ENCODE results near the gene OFD1. TPM values are rescaled to one million over a fixed set of nuclear protein-coding genes. Genes with fewer than 3 reads are reported as not detected.
"Not testable (repeated sequence)": the region's sequence is repeated elsewhere in the genome, so short reads cannot be mapped to it uniquely, and the experiment has no call there.

Gene OFD1
- total RNA-seq, 1 donor from 2014 or later, result 7.1 TPM

DNA sequence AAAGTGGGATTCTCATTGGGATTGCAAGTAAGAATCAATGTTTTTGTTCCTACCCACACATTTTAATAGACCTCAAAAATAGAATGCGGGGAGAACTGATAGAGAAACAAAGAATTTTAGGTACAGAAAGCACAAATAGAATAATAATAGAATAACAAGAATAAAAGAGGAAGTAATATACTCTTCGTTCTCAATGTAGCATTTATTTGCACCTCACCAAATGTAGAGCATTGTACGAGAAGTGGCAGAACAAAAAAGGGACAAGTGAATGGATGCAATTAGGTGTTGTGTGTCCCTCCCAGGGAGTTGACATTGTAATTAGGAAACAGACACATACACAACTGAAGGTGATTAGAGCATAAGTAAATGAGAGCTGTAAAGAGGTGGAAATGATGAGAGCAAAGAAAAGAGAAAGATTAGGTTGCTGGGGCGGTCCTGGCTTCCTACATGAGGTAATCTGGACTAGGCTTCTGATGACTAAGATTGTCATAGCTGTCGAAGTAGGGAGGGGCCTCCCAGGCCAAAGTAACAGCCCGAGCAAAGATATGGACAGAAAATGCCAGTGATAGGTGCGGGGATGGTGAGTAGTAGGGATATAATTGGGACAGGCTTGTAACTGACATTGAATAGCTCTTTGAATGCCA is 35.2 kb upstream of the OFD1 start:
- DNase-seq (ENCODE audit: missing footprints), result no peak
- ATAC-seq, result no peak
- intact Hi-C loops (cut with DNase I), result no loop called here

DNA sequence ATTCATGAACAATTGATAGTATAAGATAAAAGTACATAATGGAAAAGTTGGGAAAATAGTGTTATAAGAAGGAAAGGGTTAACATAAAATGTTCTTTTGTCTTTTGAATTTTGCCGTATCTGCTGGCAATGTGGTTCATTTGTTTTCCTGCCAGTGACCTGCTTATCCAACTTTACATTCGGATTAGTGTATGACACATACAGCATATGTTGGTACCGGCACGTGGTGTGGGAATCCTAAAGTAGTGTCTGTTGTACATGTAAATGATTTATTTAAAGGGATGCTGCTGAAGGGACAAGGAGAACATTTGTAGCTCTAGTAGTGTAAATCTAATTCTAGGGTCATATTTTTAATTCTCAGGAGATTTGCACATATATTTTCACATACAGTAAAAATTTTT is 34.2 kb upstream of the OFD1 start:
- DNase-seq (ENCODE audit: missing footprints) (no peak), ATAC-seq (no peak)
- intact Hi-C loops (cut with DNase I), result no loop called here

DNA sequence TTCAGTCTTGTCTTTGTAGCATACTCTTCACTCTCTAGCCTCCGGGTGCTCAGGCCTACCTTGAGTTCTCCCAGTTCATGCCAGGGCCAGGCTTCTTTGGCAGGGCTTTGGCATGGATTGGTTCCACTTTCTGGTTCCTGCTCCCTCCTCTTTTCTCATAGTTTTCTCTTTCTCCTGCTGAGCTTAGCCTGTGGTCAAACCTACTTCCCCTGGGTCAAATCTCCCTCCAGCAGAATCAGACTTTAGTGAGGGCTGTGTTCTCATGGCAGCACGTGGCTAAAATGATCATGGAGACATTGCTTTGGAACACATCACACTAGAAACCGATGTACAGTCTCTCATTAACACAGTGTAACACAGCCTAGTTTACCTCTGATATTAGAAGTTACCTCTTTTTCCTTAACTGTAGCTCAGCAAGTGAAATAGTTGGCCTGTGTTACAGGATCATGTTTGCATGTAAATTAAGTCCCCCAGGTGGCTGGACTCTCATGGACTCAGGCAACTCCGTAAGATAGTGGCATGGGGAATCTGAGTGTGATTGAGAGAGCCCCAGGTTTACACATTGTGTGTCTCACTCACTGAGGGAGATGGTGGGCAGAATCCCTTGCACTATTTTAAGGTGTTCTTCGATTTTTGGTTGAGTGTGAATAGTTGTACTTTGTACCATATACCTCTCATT is 32.3 kb upstream of the OFD1 start:
- ATAC-seq, result no peak
- intact Hi-C loops (cut with DNase I), result no loop called here
- DNase-seq (ENCODE audit: missing footprints), result no peak

DNA sequence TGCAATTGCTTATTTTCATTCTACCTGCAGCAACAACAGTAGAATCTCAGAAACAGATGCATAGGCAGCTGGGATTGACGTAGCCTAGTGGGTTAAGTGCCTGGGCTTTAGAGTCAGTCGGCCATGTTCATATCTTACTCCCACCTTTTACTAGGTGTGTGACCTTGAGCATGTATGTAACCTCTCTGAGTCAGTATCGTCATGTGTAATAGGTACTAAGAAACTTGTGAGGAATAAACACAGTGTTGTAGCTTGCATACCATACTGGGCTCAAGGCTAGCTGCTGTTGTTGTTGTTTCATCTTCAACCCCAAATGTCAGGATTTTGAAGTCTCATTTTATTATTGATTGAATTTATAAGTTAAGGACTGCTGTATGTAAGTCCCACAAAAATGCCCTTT is 31.4 kb upstream of the OFD1 start:
- intact Hi-C loops (cut with DNase I), result no loop called here
- ATAC-seq, result no peak
- no peak for DNase-seq (ENCODE audit: missing footprints)

DNA sequence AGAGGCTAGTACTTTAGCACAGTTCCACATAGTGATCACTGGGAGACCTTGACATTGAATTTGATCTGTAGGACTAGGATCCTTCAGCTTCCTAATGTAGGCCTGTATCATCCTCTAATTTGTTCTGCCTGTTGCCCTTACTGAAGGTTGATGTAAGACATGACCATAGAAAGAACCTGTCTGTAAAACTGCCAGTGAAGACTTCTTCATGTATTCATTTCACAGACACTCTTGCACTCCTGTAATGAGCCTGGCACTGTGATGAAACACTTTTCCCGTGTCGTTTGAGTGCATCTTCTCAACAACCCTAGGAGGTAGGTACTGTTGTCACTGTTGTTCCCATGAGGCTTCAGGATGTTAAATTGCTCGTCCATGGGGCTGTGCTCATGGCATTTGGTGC is 31.0 kb upstream of the OFD1 start:
- intact Hi-C loops (cut with DNase I), result no loop called here
- DNase-seq (ENCODE audit: missing footprints) (no peak), ATAC-seq (no peak)

DNA sequence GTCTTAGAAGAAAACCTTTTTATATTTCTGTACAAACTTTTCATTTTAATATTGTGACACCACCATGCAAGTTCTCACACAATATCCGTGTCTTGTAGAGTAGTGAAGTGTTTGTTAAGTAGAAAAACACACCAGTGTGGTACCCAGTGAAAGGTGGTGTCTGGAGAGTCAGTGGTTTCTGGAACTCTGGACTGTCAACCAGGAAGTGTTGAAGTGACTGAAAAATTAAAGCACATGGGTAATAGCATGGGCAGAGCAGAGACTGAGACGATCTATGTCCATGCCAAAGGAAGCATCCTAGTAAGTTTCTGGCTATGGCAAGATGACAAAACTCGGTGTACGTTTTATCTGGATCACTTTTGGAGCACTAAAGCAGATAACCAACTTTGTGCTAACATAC is 23.4 kb upstream of the OFD1 start:
- ATAC-seq (no peak), DNase-seq (ENCODE audit: missing footprints) (no peak)
- intact Hi-C loops (cut with DNase I), result no loop called here

DNA sequence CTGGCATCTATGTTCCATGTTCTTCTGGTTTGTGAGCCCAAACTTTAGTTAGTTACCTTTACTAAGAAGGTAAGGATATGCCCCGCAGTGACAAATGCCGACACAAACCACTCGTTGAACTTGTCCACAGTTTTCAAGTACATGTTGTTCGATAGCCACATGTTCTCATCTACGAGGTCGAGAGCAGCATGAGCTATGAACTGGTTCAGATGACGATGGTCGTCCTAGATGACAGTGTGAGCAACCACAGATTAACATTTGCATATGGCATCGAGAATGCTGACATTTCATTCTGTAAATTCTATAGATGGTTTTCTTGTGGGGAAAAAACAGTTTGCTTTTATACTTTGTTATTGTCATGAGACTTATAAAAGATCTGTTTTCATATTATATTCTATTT is 18.1 kb upstream of the OFD1 start:
- intact Hi-C loops (cut with DNase I), result no loop called here
- DNase-seq (ENCODE audit: missing footprints) (no peak), ATAC-seq (no peak)

DNA sequence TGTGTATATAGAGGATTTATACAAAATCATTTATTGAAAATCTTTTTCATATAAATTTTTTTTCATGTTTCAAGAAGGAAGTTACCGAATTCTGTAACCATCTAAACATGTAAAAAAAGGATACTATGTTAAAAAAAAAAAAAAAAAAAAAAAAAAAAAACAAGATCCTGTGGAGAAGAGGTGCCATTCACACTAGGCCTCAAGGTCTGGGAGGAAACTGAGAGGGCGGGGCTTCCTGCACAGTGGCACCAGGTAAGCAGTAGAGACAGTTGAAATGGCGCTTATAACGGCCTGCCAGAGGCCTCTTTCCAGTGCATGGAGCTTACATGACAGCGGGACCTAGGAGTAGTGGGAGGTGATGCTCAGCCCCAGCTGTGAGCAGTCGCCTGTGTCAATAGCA is 17.6 kb upstream of the OFD1 start:
- intact Hi-C loops (cut with DNase I), result no loop called here
- no peak for ATAC-seq

DNA sequence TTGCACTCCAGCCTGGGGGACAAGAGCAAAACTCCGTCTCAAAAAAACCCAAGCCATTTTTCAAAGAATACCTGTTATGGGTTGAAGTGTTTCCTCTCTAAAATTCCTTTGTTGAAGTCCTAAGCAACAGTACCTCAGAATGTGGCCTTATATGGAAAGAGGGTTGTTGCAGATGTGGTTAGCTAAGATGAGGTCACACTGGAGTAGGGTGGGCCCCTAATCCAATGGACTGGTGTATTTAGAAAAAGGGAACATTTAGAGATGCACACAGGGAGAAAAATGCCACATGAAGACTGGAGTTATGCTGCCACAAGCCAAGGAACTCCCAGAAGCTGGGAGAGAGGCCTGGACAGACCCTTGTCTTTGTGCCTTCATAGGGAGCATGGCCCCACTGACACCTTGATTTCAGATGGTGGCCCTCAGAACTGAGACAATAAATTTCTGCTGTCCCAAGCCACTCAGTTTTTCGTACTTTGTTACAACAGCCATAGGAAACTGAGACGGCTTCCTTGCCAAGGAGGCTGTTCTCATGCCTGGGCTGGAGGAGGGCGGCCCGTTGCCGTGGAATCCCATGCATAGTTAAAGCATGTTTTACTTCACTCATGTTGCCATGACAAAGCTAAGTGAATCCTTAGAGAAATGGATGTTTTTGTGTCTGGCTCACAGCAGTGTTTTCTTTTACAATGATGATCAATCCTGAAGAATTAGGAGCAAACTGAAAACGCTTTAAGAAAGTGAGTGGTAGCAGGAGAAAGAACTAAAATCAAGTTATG is 16.7 kb upstream of the OFD1 start:
- intact Hi-C loops (cut with DNase I), result no loop called here
- DNase-seq (ENCODE audit: missing footprints), result no peak
- ATAC-seq, result peak; percentile 70

More for the DNA sequence above, 17.6 kb upstream of the OFD1 start:
- DNase-seq (ENCODE audit: missing footprints), result no peak

DNA sequence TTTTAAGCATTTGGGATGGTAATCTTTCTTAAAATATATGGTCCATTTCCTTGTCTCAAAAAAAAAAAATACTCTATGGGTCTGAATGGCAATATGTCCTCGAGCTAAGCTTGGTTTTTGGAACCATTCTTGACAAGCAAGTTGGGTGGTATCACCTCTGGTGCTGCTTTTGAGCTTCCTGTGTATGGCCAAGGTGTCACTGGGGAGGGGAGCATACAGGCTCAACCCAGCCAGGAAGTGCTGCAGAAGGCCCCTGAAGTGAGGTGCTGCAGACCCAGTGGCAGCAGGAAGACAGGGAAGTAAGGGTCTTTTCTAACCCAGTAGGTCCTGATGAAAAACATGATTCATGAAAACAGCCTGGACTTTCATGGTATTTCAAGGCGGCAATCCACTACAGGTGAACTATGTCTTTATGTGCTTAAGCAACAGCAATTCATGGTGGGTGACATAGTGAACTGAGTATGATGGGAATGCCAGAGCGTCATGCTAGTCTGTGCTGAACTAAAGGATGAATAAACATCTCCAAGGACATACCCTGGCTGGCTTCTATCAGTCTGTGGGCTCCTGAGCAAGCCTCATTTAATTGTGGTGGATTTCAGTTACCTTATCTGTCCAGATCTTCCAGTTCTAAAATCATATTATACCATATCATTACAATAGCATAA is 15.2 kb upstream of the OFD1 start:
- ATAC-seq (no peak), DNase-seq (ENCODE audit: missing footprints) (no peak)
- intact Hi-C loops (cut with DNase I), result no loop called here

DNA sequence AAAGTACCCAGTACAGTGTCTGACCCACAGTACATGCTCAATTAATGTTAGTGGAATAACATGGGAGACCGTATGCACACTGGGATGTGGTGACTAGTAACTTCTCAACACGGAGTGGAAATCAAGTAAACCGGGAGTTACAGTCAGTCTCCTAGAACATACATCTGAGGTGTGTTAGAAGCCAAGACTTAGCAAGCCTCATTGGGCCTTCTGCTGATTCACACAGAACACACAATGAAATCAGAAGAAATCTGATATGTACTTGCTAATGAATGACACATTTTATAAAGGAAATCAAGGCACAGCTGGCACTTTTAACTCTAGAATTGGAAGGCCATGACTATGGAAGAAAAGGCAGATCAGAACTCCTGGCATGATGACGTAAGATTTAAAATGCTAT is 13.2 kb upstream of the OFD1 start:
- DNase-seq (ENCODE audit: missing footprints), result no peak
- no peak for ATAC-seq
- intact Hi-C loops (cut with DNase I), result no loop called here

DNA sequence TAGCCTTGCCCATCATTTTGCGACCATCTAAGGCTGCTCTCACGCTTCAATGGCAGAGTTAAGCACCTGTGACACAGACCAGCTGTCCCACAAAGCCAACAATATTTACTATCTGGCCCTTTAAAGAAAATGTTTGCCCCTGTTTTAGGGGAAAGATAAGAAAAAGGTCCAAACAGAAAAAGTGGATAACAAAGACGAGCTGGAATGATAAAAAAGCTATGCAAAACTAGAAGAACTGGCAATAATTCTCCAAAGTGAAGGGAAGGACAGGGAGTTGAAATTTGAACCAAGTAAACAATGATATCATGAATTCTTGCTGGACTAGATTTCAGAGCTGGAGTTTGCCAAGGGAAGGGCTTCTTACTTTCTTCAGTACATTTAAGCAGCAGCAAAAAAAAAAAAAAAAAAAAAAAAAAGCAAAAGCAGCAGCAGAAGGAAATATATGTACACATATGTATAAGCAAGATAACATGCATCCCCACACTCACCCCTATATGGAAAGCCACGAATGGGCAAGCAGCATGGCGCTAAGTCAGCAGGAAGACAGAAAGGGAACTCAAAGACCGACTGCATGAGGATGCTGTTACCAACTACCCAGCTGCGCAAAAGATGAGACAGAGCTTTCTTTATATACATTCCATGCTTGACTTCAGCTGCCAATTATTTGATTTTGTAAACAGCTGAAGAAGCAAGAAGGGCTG is 12.6 kb upstream of the OFD1 start:
- intact Hi-C loops (cut with DNase I), result no loop called here
- DNase-seq (ENCODE audit: missing footprints), result no peak
- no peak for ATAC-seq

DNA sequence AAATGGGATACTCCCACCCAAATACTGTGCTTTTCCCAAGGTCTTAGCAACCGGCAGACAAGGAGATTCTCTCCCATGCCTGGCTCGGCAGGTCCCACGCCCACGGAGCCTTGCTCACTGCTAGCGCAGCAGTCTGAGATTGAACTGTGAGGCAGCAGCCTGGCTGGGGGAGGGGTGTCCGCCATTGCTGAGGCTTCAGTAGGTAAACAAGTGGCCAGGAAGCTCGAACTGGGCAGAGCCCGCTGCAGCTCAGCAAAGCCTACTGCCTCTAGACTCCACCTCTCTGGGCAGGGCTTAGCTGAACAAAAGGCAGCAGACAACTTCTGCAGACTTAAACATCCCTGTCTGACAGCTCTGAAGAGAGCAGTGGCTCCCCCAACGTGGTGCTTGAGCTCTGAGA is 9.7 kb upstream of the OFD1 start:
- ATAC-seq; DNase-seq (ENCODE audit: missing footprints); intact Hi-C loops (cut with DNase I): not testable (repeated sequence)

DNA sequence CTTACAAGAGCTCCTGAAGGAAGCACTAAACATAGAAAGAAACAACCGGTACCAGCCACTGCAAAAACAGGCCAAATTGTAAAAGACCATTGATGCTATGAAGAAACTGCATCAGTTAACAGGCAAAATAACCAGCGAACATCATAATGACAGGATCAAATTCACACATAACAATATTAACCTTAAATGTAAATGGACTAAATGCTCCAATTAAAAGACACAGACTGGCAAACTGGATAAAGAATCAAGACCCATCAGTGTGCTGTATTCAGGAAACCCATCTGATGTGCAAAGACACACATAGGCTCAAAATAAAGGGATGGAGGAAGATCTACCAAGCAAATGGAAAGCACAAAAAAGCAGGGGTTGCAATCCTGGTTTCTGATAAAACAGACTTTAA is 8.0 kb upstream of the OFD1 start:
- intact Hi-C loops (cut with DNase I), result not testable (repeated sequence)

DNA sequence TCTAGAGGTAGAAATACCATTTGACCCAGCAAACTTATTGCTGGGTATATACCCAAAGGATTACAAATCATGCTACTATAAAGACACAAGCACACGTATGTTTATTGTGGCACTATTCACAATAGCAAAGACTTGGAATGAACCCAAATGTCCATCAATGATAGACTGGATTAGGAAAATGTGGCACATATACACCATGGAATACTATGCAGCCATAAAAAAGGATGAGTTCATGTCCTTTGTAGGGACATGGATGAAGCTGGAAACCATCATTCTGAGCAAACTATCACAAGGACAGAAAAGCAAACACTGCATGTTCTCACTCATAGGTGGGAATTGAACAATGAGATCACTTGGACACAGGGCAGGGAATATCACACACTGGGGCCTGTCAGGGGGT is 4.0 kb upstream of the OFD1 start:
- ATAC-seq; DNase-seq (ENCODE audit: missing footprints): not testable (repeated sequence)
- intact Hi-C loops (cut with DNase I), result loop anchor here (5.0 kb wide), 2 partner anchors 38 to 68 kb away; no protein-coding TSS in a partner anchor

More for the DNA sequence above, 8.0 kb upstream of the OFD1 start:
- not testable (repeated sequence) for ATAC-seq; DNase-seq (ENCODE audit: missing footprints)

DNA sequence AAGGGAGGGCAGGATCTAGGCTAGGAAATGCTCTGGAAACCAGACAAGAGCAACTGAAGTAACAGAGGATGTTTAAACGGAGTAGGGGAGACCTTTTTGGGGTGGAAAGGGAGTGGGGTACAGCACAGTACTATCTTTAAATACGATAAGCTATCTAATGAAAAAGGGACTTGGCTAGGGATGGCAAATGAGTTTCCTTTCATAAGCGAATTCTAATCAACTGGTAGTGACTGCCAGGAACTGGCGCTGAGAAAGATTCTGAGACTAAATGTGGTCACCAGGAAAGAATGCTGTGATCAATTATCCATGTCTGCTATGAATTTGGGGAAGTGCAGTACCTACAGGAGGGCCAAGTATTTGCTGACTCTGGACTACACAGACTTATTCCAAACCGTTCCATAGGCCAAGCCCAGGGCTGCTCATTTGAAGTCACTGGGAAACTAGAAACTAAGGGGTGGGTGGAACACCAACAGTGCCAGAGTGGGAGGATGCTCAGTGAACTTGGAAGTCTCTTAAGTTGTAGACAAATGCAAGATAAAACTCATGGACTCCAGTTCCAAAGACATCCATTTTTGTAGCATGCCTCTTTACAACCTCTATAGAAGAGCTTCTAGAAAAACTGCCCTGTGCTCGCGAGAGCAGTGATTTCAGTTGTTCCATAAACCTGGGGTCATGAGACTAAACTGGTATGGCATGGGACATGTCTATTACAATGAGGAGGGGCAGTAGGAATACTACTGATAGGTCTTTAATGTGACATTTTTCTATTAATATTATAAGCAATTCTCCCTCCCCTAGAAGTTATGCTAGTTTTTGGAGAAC is 2.1 kb upstream of the OFD1 start:
- DNase-seq (ENCODE audit: missing footprints), result no peak
- ATAC-seq, result no peak
- intact Hi-C loops (cut with DNase I), result loop anchor here (5.0 kb wide), 2 partner anchors 40 to 70 kb away; no protein-coding TSS in a partner anchor

DNA sequence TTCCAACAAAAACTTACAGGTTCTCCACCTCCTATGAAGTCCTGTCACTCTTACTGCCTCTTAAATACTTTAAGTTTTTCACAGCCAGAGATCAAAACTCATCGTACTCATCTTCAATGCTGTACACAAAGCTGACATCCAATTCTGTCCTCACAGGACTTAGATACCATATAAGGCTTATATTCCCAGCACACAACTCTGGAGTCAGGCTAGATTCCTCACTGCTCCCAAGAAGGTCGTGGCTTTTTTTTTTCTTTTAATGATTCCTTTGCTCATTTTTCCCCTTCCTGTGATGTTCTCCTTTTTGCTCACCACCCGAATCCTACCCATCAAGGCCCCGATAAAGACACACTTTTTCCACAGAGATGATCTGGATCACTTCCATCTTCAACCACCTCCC is 1.0 kb upstream of the OFD1 start:
- ATAC-seq (no peak), DNase-seq (ENCODE audit: missing footprints) (no peak)
- intact Hi-C loops (cut with DNase I), result loop anchor here (5.0 kb wide), 2 partner anchors 41 to 71 kb away; no protein-coding TSS in a partner anchor

DNA sequence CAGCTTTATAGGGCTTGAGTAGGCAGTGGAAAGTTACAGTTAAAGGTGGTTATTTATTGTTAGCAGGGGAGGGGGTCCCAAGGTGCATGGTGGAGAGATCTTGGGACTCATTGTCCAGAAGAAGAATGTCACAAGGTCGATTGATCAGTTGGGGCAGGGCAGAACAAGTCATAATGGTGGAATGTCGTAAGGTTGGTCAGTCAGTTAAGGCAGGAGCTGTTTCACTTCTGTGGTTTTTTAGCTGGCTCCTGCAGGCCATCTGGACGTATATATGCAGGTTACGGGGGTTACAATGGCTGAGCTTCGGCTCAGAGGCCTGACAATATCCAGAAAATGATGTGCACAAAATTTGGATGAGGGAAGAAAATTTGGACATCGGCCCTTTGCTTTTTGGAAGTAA is 7.1 kb downstream of the OFD1 start:
- no peak for ATAC-seq
- intact Hi-C loops (cut with DNase I), result no loop called here
- no peak for DNase-seq (ENCODE audit: missing footprints)

All from Right ventricle myocardium inferior (tissue), 1 donor.